ENCODE measurements around the gene TMIGD2. TPM values are rescaled to one million over a fixed set of nuclear protein-coding genes. Genes with fewer than 3 reads are reported as not detected.
"Not testable (repeated sequence)": the region's sequence is repeated elsewhere in the genome, so short reads cannot be mapped to it uniquely, and the experiment has no call there.

The TMIGD2 gene
- total RNA-seq, 6 experiments from 2014 or later = 0.24 to 0.32 TPM; not detected in 4

GRCh38 chr19:4329858-4330257 lies 27.7 kb upstream of the TMIGD2 start:
- WGBS (ENCODE audit: insufficient coverage, low coverage, low lambda C conversion rate, missing lambda C conversion rate) = 94% methylated on average over 13 of the region's 19 CpGs
- no peak for DNase-seq
- TF ChIP-seq POLR2A (IDR thresholded peaks at IDR 0.05) (no peak), CTCF (IDR thresholded peaks at IDR 0.05) (no peak)

GRCh38 chr19:4328991-4329681 lies 26.9 kb upstream of the TMIGD2 start:
- WGBS (ENCODE audit: insufficient coverage, low coverage, low lambda C conversion rate, missing lambda C conversion rate) = 49% methylated on average over 23 of the region's 35 CpGs
- DNase-seq; H3K36me3 ChIP-seq; H3K9me3 ChIP-seq; ATAC-seq; H3K27me3 ChIP-seq; intact Hi-C loops (cut with DNase I); H3K4me1 ChIP-seq; H3K27ac ChIP-seq: not testable (repeated sequence)
- H3K4me3 ChIP-seq = peak overlapping the region in 2 of 3 donors; percentile 6 to 36

More at GRCh38 chr19:4329858-4330257, 27.7 kb upstream of the TMIGD2 start:
- Histone ChIP-seq H3K4me1 (no peaks in the 10 kb centered on the region), H3K9me3 (no peaks in the 10 kb centered on the region), H3K36me3 (peaks cover 0 to 7% (median 0%) of the 10 kb centered on the region in 4 donors), H3K4me3 (no peak overlapping the region), H3K27ac (no peak overlapping the region), H3K27me3 (no peaks in the 10 kb centered on the region)
- ATAC-seq = no peak
- intact Hi-C loops (cut with DNase I) = loop anchor here in 1 of 2 donors (10.0 kb wide), 1 partner anchor 65 kb away; no protein-coding TSS in a partner anchor

- Histone ChIP-seq H3K27me3 (no peaks in the 10 kb centered on the region), H3K4me1 (no peaks in the 10 kb centered on the region), H3K9me3 (no peaks in the 10 kb centered on the region), H3K27ac (no peak overlapping the region), H3K36me3 (peaks cover 0 to 7% (median 0%) of the 10 kb centered on the region in 4 donors), H3K4me3 (peak overlapping the region in 2 of 3 donors; percentile 6 to 44)
- DNase-seq (peak; percentile 73 to 97 (median 85)), ATAC-seq (peak; percentile 85 to 94 (median 90))
- WGBS (ENCODE audit: insufficient coverage, low coverage, low lambda C conversion rate, missing lambda C conversion rate) = 10% methylated on average over 23 of the region's 49 CpGs
- intact Hi-C loops (cut with DNase I) = no loop called here
- TF ChIP-seq POLR2A (IDR thresholded peaks at IDR 0.05) = no peak
- TF ChIP-seq CTCF (IDR thresholded peaks at IDR 0.05) = no peak
Observed at GRCh38 chr19:4328243-4328990, 26.2 kb upstream of the TMIGD2 start.

- TF ChIP-seq POLR2A (IDR thresholded peaks at IDR 0.05) (no peak), CTCF (IDR thresholded peaks at IDR 0.05) (no peak)
- intact Hi-C loops (cut with DNase I) = no loop called here
- H3K36me3 ChIP-seq = peaks cover 0 to 7% (median 0%) of the 10 kb centered on the region in 4 donors
- no peak overlapping the region for H3K27ac ChIP-seq
- H3K4me3 ChIP-seq = peak overlapping the region in 1 of 3 donors; percentile 44
- no peaks in the 10 kb centered on the region for H3K27me3 ChIP-seq
- no peaks in the 10 kb centered on the region for H3K4me1 ChIP-seq
- no peaks in the 10 kb centered on the region for H3K9me3 ChIP-seq
- ATAC-seq = peak in 3 of 4 donors; percentile 1 to 27 (median 17)
- no peak for DNase-seq
- WGBS (ENCODE audit: insufficient coverage, low coverage, low lambda C conversion rate, missing lambda C conversion rate) = 18% methylated on average over 12 of the region's 13 CpGs
Observed at GRCh38 chr19:4327877-4328242, 25.7 kb upstream of the TMIGD2 start.

Data from right lobe of liver (tissue), 6 donors.